ENCODE data around the gene SYT2.
"Not testable (repeated sequence)": the region's sequence is repeated elsewhere in the genome, so short reads cannot be mapped to it uniquely, and the experiment has no call there.

The SYT2 gene

DNA sequence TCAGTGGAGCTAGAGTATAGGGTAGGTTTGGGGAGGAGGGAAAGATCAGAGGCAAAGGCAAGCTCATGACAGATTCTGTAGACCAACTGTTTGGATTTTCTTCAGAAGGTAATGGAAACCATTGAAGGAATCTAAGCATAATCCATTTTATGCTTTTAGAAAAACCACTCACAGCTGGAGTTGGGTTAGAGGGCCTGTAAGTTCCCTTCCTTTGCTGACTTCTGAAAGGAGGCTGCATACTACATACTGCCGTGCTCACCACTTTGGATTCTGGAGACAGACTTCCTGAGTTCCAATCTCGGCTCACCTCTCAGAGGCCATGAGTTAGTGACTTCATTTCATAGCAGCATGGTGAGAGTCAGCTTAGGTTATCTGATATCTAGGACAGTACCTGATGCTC, 6.4 kb upstream of the SYT2 start:
- Mint-ChIP-seq H3K4me3 (no peak overlapping the region), H3K4me1 (ENCODE audit: low read depth) (peaks cover 3% of the 10 kb centered on the region), H3K27me3 (ENCODE audit: low read depth) (peaks cover 46% of the 10 kb centered on the region), H3K9me3 (no peaks in the 10 kb centered on the region), H3K36me3 (ENCODE audit: low read depth) (no peaks in the 10 kb centered on the region), H3K27ac (no peak overlapping the region)
- DNase-seq (ENCODE audit: low spot score) = no peak

DNA sequence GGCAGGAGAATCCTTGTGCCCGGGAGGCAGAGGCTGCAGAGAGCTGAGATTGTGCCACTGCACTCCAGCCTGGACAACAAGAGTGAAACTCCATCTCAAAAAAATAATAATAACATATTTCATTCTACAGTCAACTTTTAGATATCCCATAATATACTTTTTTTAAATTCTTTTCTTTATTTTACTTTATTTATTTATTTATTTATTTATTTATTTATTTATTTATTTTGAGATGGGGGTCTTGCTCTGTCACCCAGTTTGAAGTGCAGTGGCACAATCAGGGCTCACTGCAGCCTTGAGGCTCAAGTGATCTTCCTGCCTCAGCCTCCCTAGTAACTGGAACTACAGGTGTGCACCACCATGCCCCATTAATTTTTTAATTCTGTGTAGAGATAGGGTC, 3.9 kb upstream of the SYT2 start:
- not testable (repeated sequence) for H3K27ac Mint-ChIP-seq; H3K36me3 Mint-ChIP-seq (ENCODE audit: low read depth); H3K9me3 Mint-ChIP-seq; H3K4me1 Mint-ChIP-seq (ENCODE audit: low read depth); H3K4me3 Mint-ChIP-seq; DNase-seq (ENCODE audit: low spot score)
- peaks cover 65% of the 10 kb centered on the region for H3K27me3 Mint-ChIP-seq (ENCODE audit: low read depth)

DNA sequence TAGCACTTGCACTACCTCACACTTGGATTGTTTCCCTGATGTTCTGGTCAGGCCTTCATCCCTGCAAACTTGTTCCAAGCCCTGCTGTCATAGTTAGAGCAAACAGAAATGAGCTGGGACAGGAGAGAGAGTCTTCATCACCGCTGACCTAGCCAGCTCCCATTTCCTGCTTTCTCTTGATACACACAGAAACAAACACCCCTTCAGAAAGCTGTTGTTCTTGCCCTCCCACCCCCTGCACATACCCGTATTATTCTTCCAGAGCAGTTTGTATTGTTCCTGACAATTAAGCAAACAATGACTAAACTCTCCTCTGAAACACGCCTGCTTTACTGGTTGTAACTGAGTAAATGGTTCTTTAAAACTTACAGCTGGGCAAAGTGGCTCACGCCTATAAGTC, 2.9 kb upstream of the SYT2 start:
- Mint-ChIP-seq H3K9me3 (no peaks in the 10 kb centered on the region), H3K27me3 (ENCODE audit: low read depth) (peaks cover 70% of the 10 kb centered on the region), H3K27ac (no peak overlapping the region), H3K4me3 (no peak overlapping the region), H3K36me3 (ENCODE audit: low read depth) (no peaks in the 10 kb centered on the region), H3K4me1 (ENCODE audit: low read depth) (no peaks in the 10 kb centered on the region)
- DNase-seq (ENCODE audit: low spot score) = no peak

DNA sequence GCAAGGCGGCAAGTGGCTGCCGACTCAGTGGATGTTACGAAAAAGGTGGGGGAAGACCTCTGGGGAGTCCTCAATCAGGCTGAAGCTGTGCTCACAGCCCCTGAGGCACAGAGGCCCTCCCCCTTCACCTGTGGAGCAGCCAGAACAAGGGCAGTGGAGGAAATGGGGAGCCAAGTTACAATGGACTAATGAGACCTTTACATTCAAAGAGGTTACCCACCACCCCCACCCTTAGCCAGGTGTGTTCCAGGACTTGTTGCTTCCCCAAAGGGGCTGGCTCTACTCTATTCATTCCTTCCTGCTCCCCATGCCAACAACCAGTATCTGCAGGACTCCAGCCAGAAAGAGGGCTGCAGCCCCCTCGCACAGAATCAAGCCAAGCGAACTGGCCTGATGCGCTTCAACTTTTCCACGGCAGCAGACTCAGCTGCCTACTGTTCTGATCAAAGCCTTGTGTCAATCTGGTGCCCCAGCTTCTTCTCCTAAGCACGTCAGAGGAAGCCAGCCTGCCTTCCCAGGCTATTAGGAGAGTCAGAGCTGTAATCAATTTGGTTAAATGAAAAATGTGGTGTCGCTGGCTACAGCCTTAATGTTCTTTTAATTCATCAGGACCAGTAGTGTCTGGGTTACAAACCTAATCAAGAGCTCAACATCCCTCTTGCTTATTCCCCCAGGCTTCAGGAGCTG, 1.8 kb upstream of the SYT2 start:
- H3K4me3 Mint-ChIP-seq = no peak overlapping the region

DNA sequence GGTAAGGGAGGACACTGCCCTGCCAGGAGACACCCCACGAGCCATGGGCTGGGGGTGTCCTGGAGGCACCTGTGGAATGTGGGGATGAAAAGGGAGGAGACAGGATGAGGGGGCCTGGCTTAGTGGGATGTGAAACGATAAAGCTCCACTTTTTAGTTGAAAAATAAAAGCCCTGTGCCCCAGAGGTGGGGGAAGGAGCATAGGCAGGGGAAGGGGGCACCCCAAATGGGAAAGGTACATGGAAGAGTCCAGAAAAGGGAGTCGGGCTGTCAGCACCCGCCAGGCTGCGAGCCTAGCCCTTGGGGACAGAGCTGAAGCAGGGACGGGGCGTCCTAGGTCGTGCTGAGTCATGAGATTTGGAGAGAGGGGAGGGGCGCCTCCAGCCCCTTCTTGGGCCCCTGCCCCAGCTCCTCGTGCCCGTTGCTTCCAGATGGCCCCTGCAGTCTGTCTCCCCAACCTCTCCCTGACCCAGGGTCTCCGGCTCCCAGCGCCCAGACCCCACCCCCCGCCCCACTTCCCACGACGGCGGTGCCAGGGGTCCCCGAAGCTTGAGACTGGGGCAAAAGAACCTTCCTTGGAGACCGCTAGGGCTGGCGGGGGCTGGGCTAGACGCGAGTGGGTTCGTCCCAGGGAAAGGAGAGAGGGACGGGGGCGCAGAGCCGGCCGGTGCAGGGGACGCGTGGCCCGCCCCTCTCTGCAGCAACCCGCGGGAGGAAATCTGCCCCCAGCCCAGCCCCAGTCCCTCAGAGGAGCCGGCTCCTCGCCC, 795 bp downstream of the SYT2 start:
- peaks cover 69% of the 10 kb centered on the region for H3K27me3 Mint-ChIP-seq (ENCODE audit: low read depth)
- no peak for DNase-seq (ENCODE audit: low spot score)
- H3K36me3 Mint-ChIP-seq (ENCODE audit: low read depth) = no peaks in the 10 kb centered on the region
- no peak overlapping the region for H3K27ac Mint-ChIP-seq
- H3K4me1 Mint-ChIP-seq (ENCODE audit: low read depth) = no peaks in the 10 kb centered on the region
- no peak overlapping the region for H3K4me3 Mint-ChIP-seq
- H3K9me3 Mint-ChIP-seq = no peaks in the 10 kb centered on the region

More for the DNA sequence above, 1.8 kb upstream of the SYT2 start:
- H3K36me3 Mint-ChIP-seq (ENCODE audit: low read depth) = no peaks in the 10 kb centered on the region
- no peaks in the 10 kb centered on the region for H3K9me3 Mint-ChIP-seq
- DNase-seq (ENCODE audit: low spot score) = no peak
- peaks cover 77% of the 10 kb centered on the region for H3K27me3 Mint-ChIP-seq (ENCODE audit: low read depth)
- H3K4me1 Mint-ChIP-seq (ENCODE audit: low read depth) = no peaks in the 10 kb centered on the region
- no peak overlapping the region for H3K27ac Mint-ChIP-seq

DNA sequence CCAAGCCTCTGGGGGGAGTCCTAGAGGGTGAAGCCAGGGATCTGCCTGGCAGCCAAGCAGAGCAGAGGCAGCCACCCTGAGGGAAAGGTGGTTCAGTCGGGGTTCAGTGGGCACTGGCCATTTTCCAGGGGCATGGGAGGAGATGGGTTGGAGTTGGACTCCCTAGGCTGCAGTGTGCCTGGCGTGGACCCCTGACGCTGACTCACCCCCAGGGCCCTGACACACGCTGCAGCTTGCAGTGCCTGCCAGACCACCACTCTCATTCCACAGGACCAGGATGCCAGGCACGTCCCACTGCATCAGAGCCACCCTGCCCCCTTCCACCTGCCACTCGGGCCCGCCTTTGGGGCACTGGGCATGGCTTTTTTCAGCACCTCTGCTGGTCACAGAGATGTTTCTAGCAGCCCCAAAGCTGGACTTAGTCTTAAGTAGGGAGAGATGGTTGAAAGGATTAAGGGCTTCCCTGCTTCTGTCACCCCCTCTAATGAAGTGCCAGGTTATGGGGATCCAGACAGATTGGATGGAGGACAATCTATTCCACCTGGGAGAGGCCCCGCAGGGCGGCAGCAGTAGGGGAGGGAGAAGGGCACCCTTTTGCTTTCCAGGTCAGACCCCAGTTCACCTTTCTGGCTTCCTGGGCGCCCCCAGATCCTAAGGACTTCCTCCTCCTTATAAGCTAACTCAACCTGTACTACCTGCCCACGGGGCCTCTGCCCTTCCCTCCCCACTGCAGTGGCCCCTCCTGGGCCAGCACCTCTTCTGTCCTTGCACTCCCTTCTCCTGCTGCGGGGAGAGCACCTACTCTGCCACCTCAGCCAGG, 1.6 kb downstream of the SYT2 start:
- Mint-ChIP-seq H3K36me3 (ENCODE audit: low read depth) (no peaks in the 10 kb centered on the region), H3K4me1 (ENCODE audit: low read depth) (no peaks in the 10 kb centered on the region), H3K9me3 (no peaks in the 10 kb centered on the region), H3K27ac (no peak overlapping the region), H3K27me3 (ENCODE audit: low read depth) (peaks cover 65% of the 10 kb centered on the region), H3K4me3 (no peak overlapping the region)
- DNase-seq (ENCODE audit: low spot score) = no peak

DNA sequence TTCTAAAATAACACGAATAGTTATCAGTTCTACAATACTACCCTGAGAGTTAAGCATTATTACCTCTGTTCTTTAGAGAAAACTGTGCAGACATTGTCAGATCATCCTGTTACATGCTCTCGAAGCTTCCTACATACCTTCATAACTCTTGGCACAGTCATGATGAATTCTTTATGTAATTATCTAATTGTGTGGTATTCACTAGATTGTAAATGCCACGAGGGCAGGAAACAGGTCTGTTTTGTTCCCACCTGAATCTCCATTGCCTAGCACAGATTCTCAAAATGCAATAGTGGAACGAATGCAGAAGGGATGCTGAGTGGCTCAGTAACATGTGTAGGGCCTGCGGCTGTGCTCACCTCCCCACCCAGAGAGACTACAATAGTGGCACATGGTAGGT, 3.4 kb downstream of the SYT2 start:
- Mint-ChIP-seq H3K27ac (no peak overlapping the region), H3K9me3 (no peaks in the 10 kb centered on the region), H3K27me3 (ENCODE audit: low read depth) (peaks cover 55% of the 10 kb centered on the region), H3K36me3 (ENCODE audit: low read depth) (no peaks in the 10 kb centered on the region), H3K4me3 (no peak overlapping the region), H3K4me1 (ENCODE audit: low read depth) (no peaks in the 10 kb centered on the region)
- no peak for DNase-seq (ENCODE audit: low spot score)

DNA sequence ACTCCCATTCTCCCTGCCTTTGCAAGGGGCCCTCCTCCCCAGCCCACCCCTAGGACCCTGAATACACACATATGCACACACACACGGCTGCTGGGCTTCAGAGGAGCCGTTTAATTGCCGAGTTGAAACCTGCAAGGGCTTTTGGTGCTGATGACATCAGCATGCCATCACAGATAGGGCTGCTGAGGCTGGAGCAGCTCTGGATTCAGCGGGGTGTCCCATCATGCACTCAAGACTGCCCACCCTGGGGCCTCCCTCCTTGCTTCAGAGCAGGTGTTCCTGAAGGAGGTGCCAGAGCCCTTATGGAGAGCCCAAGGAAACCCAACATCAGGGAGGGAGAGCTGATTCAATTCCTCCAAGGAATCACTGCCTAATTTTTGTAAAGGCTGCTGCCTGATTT, 5.7 kb downstream of the SYT2 start:
- no peaks in the 10 kb centered on the region for H3K9me3 Mint-ChIP-seq
- no peaks in the 10 kb centered on the region for H3K4me1 Mint-ChIP-seq (ENCODE audit: low read depth)
- H3K27me3 Mint-ChIP-seq (ENCODE audit: low read depth) = peaks cover 38% of the 10 kb centered on the region
- H3K4me3 Mint-ChIP-seq = no peak overlapping the region
- H3K36me3 Mint-ChIP-seq (ENCODE audit: low read depth) = no peaks in the 10 kb centered on the region
- no peak for DNase-seq (ENCODE audit: low spot score)
- no peak overlapping the region for H3K27ac Mint-ChIP-seq

DNA sequence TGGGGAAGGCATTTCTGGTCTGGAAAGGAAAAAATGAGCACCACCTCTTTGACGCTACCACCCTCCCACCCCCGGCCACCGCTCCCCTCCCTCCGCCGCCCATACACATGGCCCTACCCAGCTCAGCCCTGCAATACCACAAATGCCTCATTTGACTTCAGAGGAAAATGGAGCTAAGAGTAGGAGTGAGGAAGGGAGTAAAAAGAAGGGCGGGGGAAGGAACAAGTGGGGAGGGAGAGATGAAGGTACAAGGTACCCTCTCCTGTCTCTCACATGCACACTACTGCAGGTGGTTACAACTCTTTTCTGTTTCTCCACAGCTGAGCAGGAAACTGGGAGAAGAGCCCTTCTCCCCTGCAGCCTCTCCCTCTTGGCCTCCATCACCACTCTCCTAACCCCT, 7.1 kb downstream of the SYT2 start:
- H3K4me3 Mint-ChIP-seq = no peak overlapping the region
- peaks cover 31% of the 10 kb centered on the region for H3K27me3 Mint-ChIP-seq (ENCODE audit: low read depth)
- H3K27ac Mint-ChIP-seq = no peak overlapping the region
- H3K36me3 Mint-ChIP-seq (ENCODE audit: low read depth) = no peaks in the 10 kb centered on the region
- DNase-seq (ENCODE audit: low spot score) = no peak
- H3K4me1 Mint-ChIP-seq (ENCODE audit: low read depth) = peaks cover 5% of the 10 kb centered on the region
- H3K9me3 Mint-ChIP-seq = no peaks in the 10 kb centered on the region

DNA sequence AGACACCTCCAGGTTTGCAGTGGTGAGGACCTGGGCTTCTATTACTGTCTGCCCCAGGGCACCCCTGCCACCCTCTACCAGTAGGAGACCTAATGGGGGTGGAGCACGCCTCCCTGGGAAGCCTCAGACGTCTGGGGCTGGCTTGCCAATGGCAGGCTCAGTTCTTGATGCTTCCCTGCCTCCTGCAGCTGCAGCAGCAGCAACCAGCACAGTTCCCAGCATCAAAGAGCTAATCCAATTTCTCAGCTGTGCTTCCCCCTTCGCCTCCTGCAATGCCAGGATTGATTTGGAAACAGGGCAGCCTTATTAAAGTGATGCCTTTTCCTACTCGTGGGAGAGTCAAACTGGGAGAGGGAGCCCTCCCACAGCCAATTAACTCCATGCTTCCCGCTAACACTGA, 8.2 kb downstream of the SYT2 start:
- no peaks in the 10 kb centered on the region for H3K9me3 Mint-ChIP-seq
- no peaks in the 10 kb centered on the region for H3K36me3 Mint-ChIP-seq (ENCODE audit: low read depth)
- no peak for DNase-seq (ENCODE audit: low spot score)
- H3K4me1 Mint-ChIP-seq (ENCODE audit: low read depth) = peaks cover 6% of the 10 kb centered on the region
- H3K27ac Mint-ChIP-seq = no peak overlapping the region
- no peak overlapping the region for H3K4me3 Mint-ChIP-seq
- peaks cover 27% of the 10 kb centered on the region for H3K27me3 Mint-ChIP-seq (ENCODE audit: low read depth)

DNA sequence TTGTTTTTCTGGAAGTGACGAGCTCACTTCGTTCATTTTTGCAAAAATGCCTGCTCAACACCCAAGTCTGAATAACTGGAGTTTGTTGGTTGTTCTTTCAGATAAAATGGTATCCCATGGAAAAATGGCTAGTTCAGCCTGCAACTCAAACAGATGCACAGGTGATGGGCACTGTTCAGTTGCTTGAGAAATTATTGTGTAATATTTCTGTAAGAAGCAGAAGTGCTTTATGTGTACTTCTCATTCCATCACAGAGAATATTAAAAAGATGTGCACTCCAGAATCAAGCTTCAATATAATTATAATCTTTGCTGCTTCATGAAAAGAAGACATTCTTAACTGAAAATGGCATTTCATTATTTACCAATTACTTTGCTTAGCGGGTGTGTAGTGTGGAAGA, 9.1 kb downstream of the SYT2 start:
- DNase-seq (ENCODE audit: low spot score) = no peak
- H3K27me3 Mint-ChIP-seq (ENCODE audit: low read depth) = peaks cover 22% of the 10 kb centered on the region
- no peak overlapping the region for H3K27ac Mint-ChIP-seq
- H3K4me1 Mint-ChIP-seq (ENCODE audit: low read depth) = peaks cover 6% of the 10 kb centered on the region
- no peaks in the 10 kb centered on the region for H3K9me3 Mint-ChIP-seq
- H3K36me3 Mint-ChIP-seq (ENCODE audit: low read depth) = no peaks in the 10 kb centered on the region
- H3K4me3 Mint-ChIP-seq = no peak overlapping the region

DNA sequence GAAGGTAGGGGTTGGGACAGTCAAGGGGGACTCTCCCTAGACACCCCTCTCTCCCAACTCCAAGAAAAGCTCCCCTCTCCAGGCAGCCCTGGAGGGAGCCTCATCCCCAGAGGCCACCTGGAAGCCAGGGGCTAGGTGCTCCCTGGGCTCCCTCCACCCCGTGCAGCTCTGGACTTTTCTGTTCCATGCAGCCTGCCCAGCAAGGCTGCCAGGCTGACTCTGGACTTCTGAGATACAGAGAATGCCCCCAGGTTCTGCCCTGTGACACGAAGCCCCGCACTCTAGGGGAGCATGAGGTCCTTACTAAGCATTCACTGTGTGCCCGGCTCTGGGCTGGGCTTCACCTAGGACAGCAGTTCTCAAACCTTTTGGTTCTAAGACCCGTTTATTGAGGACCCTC, 10.2 kb downstream of the SYT2 start:
- DNase-seq (ENCODE audit: low spot score) = no peak
- H3K36me3 Mint-ChIP-seq (ENCODE audit: low read depth) = no peaks in the 10 kb centered on the region
- H3K27me3 Mint-ChIP-seq (ENCODE audit: low read depth) = peaks cover 27% of the 10 kb centered on the region
- H3K27ac Mint-ChIP-seq = no peak overlapping the region
- no peaks in the 10 kb centered on the region for H3K9me3 Mint-ChIP-seq
- H3K4me3 Mint-ChIP-seq = no peak overlapping the region
- peaks cover 6% of the 10 kb centered on the region for H3K4me1 Mint-ChIP-seq (ENCODE audit: low read depth)

DNA sequence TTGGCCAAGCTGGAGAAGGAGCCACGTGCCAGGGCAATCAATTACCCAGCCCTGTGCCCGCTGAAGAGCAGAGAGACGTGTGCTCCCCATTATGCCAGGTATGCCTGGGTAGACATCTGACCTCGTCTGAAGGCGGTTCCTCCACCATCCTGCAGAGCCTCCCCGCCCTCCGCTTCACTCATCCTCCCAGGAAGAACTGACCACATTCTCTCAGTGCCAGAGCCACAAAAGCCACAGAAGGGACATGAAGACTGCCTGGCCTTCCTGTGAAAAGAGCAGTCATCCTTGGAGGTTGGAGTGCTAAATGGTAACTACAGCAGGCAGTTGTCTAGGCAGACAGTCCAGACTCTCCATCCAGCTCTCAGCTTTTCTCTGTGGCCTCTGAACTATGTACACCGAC, 12.0 kb downstream of the SYT2 start:
- H3K9me3 Mint-ChIP-seq = no peaks in the 10 kb centered on the region
- H3K36me3 Mint-ChIP-seq (ENCODE audit: low read depth) = no peaks in the 10 kb centered on the region
- peaks cover 6% of the 10 kb centered on the region for H3K4me1 Mint-ChIP-seq (ENCODE audit: low read depth)
- DNase-seq (ENCODE audit: low spot score) = no peak
- no peak overlapping the region for H3K27ac Mint-ChIP-seq
- no peak overlapping the region for H3K4me3 Mint-ChIP-seq
- H3K27me3 Mint-ChIP-seq (ENCODE audit: low read depth) = peaks cover 29% of the 10 kb centered on the region

DNA sequence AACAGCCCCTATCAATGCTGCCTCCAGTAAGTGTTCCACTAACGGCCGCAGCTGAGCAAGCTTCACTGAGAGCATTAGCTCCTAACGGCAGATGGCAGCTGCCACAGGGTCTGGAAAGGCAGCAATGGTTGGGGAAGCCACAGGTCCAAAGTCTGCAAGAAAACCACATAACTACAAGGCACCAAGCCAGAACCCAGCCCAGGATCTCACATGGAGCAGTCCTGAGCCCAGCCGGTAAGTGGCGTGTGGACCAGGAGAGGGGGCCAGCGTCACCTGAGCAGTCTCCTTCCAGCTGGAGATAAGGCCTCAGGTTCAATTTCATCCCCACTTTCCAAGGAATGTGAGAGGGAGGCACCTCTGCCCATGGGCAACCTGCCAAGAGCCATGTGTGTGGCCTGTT, 13.2 kb downstream of the SYT2 start:
- DNase-seq (ENCODE audit: low spot score) = no peak
- Mint-ChIP-seq H3K4me3 (no peak overlapping the region), H3K4me1 (ENCODE audit: low read depth) (peaks cover 6% of the 10 kb centered on the region), H3K9me3 (no peaks in the 10 kb centered on the region), H3K27me3 (ENCODE audit: low read depth) (peaks cover 27% of the 10 kb centered on the region), H3K36me3 (ENCODE audit: low read depth) (no peaks in the 10 kb centered on the region), H3K27ac (no peak overlapping the region)
